ENCODE data around the gene RUBCN. TPM values are rescaled to one million over a fixed set of nuclear protein-coding genes. Genes with fewer than 3 reads are reported as not detected.
"Not testable (repeated sequence)": the region's sequence is repeated elsewhere in the genome, so short reads cannot be mapped to it uniquely, and the experiment has no call there.

Gene RUBCN
- total RNA-seq, 1 donor from 2014 or later, result 52.5 TPM

GRCh38 chr3:197736010-197736490, 654 bp downstream of the RUBCN start:
- intact Hi-C loops (cut with micrococcal nuclease), result loop anchor here (1.0 to 10.0 kb wide), 8 partner anchors 24 to 1101 kb away; partner anchors contain the start of genes BDH1, DLG1, LRCH3 and NCBP2

GRCh38 chr3:197734667-197735318, 1.9 kb downstream of the RUBCN start:
- intact Hi-C loops (cut with micrococcal nuclease), result loop anchor here (10.0 kb wide), 1 partner anchor 1100 kb away; the partner anchor contains the start of gene NRROS

DNA sequence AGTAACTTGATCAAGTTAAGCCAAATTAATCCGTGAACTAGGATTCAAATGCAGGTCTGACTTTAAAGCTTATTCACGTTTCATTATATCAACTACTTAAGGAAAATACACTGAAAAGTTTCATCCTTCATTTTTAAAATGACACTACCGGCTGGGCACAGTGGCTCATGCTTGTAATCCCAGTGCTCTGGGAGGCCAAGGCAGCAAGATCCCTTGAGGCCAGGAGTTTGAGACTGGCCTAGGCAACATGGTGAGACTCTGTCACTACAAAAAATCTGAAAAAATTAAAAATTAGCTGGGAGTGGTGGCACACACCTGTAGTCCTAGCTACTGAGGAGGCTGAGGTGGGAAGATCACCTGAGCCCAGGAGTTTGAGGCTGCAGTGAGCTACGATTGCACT, 3.7 kb downstream of the RUBCN start:
- intact Hi-C loops (cut with micrococcal nuclease), result loop anchor here (10.0 kb wide), 1 partner anchor 1098 kb away; the partner anchor contains the start of gene NRROS

GRCh38 chr3:197731483-197731882, 5.2 kb downstream of the RUBCN start:
- intact Hi-C loops (cut with micrococcal nuclease), result loop anchor here (10.0 kb wide), 1 partner anchor 1097 kb away; the partner anchor contains the start of gene NRROS

- intact Hi-C loops (cut with micrococcal nuclease), result loop anchor here (10.0 kb wide), 1 partner anchor 1096 kb away; the partner anchor contains the start of gene NRROS
Observed at GRCh38 chr3:197730770-197731169, 5.9 kb downstream of the RUBCN start.

GRCh38 chr3:197730200-197730599, 6.5 kb downstream of the RUBCN start:
- intact Hi-C loops (cut with micrococcal nuclease), result loop anchor here (10.0 kb wide), 1 partner anchor 1095 kb away; the partner anchor contains the start of gene NRROS

- intact Hi-C loops (cut with micrococcal nuclease), result no loop called here
Observed at GRCh38 chr3:197728487-197728886, 8.2 kb downstream of the RUBCN start.

GRCh38 chr3:197727878-197728277, 8.8 kb downstream of the RUBCN start:
- intact Hi-C loops (cut with micrococcal nuclease), result not testable (repeated sequence)

DNA sequence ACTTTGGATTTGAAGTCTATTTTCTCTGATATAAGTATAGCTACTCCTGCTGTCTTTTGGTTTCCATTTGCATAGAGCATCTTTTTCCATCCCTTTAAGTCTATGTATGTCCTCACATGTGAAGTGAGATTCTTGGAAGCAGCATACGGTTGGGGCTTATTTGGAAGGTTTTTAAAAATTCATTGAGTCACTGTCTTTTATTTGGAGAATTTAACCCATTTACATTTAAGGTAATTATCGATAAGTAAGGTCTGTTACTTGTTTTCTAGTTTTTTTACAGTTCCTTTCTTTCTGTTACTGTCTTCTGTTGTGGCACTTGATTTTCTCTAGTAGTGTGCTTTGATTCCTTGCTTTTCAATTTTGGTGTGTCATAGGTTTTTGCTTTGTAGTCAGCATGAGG, 14.0 kb downstream of the RUBCN start:
- intact Hi-C loops (cut with micrococcal nuclease), result no loop called here

DNA sequence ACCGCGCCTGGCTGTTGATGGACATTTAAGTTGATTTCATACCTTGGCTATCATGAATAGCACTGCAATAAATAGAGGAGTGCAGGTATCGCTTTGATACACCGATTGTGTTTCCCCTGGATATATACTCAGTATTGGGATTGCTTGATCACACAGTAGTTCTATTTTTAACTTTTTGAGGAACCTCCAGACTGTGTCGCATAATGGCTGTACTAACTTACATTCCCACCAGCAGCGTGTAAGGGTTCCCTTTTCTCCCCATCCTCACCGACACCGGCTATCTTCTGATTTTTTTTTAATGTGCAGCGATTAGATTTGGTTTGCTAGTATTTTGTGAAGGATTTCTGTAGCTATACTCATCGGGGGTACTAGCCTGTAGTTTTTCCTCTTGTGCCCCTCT, 16.0 kb downstream of the RUBCN start:
- intact Hi-C loops (cut with micrococcal nuclease), result no loop called here

DNA sequence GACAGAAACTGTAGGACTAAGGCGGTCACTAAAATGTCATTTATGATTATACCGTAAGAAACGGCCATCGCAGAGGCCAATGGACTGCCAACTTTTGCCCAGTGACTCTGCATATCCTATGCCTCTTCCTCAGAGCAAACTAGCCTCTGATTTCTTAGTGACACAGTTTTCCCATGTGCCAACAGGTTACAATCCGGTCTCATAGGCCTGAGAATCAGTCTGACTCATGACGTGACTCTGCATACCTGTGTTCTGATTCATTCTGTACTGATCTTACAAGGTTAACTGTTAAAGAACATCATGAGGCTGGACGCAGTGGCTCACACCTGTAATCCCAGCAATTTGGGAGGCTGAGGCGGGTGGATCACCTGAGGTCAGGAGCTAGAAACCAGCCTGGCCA, 17.8 kb downstream of the RUBCN start:
- intact Hi-C loops (cut with micrococcal nuclease), result no loop called here

GRCh38 chr3:197714251-197714650, 22.5 kb downstream of the RUBCN start:
- intact Hi-C loops (cut with micrococcal nuclease), result no loop called here

- intact Hi-C loops (cut with micrococcal nuclease), result no loop called here
Observed at GRCh38 chr3:197713477-197713822, 23.3 kb downstream of the RUBCN start.

- intact Hi-C loops (cut with micrococcal nuclease), result loop anchor here (1.0 kb wide), 6 partner anchors 24 to 238 kb away; partner anchors contain the start of genes BDH1, FYTTD1, LRCH3 and RPL35A
Observed at GRCh38 chr3:197711973-197712707, 24.6 kb downstream of the RUBCN start.

- intact Hi-C loops (cut with micrococcal nuclease), result not testable (repeated sequence)
Observed at GRCh38 chr3:197710965-197711364, 25.7 kb downstream of the RUBCN start.

GRCh38 chr3:197709135-197709534, 27.6 kb downstream of the RUBCN start:
- intact Hi-C loops (cut with micrococcal nuclease), result no loop called here

GRCh38 chr3:197706658-197707057, 30.0 kb downstream of the RUBCN start:
- intact Hi-C loops (cut with micrococcal nuclease), result no loop called here

- intact Hi-C loops (cut with micrococcal nuclease), result no loop called here
Observed at GRCh38 chr3:197701841-197702240, 34.9 kb downstream of the RUBCN start.

GRCh38 chr3:197700095-197700494, 36.6 kb downstream of the RUBCN start:
- intact Hi-C loops (cut with micrococcal nuclease), result no loop called here

DNA sequence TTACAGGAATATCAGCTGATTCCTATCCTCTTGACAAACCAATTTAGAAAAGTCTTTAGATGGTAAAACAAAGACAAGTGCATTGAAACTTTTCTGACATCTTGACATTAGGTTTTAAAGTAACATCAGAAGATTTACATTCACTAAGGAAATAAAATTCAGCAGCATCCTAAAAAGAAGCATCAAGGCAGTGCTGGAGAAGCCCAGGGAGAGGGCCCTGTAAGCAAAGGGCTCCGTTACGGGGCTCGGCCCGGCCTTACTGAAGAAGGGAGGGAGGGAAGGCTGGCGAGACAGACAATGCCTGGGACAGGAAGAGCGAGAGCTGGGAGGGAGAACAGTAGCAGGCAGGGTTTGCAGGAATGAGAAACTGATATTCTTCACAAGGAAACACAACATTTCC, 39.3 kb downstream of the RUBCN start:
- intact Hi-C loops (cut with micrococcal nuclease), result no loop called here

DNA sequence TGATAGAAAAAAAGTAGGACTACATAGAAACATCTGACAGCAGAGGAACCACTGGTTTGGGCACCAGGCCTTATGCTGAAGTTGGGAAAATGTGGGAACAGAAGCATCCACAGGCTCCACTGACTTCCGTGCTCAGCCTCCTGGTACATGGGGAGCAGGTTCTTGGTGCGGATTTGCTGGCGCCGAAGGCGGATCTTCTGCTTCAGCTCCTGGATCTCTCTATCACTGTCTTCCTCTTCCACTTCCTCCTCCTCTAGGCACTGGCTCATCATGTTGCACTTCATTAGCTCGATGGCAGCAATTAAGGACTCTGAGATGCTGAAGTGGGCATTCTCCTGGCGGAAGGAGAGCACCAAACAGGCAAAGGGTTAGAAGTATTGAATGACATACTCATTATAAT, 42.5 kb downstream of the RUBCN start:
- intact Hi-C loops (cut with micrococcal nuclease), result no loop called here

DNA sequence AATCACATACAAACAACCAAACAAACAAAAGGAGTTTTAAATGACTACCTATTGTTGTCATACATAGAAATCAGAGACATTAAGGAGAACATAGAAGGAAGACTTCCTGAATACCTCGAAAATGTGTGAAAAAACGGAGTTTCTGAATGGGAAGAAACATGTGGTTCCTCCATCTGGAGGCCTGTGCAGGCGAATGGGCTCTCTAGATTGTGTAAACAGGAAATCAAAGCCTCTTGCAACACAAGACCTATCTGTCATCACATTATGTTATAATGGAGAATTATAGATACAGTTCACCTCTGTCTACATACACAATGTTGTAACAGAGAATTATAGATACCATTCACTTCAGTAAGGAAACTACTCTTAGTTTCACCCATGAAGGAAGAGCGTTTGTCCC, 44.1 kb downstream of the RUBCN start:
- intact Hi-C loops (cut with micrococcal nuclease), result no loop called here

Measured in T-helper 1 cell treated with Interleukin-12 subunit alpha and Interleukin-12 subunit beta and Interleukin-4 antibody, amounts not matched to agents 30 ng/mL and 1 ng/mL, for 36 hours (primary cell).